H9 (cell line): ENCODE results near the gene LLCFC1. TPM values are rescaled to one million over a fixed set of nuclear protein-coding genes. Genes with fewer than 3 reads are reported as not detected.

Experiments
- DNase-seq: peaks from one replicate; pipeline ENCODE4 v3.0.0-alpha.2; 2017
- H2AFZ ChIP-seq: one replicate; pipeline ENCODE4 v1.6.1; 2013; ENCODE audit warnings: mild to moderate bottlenecking, low read length, control low read depth, moderate library complexity
- H2AK5ac ChIP-seq: 2 replicates; pipeline ENCODE4 v1.6.1; 2013; ENCODE audit warnings: low read length, control low read depth, mixed read lengths; ENCODE audit not compliant: insufficient read length
- H2BK120ac ChIP-seq: one replicate; pipeline ENCODE4 v1.6.1; 2013; ENCODE audit warnings: low read depth, mild to moderate bottlenecking, low read length, control low read depth, inconsistent platforms; ENCODE audit not compliant: poor library complexity, severe bottlenecking
- H2BK12ac ChIP-seq: 2 replicates; pipeline ENCODE4 v1.6.1; 2013; ENCODE audit warnings: low read length, control low read depth, mixed read lengths, low read depth; ENCODE audit not compliant: insufficient read length
- H2BK15ac ChIP-seq: 2 replicates; pipeline ENCODE4 v1.6.1; 2013; ENCODE audit warnings: low read depth, low read length, control low read depth
- H2BK20ac ChIP-seq: one replicate; pipeline ENCODE4 v1.6.1; 2013; ENCODE audit warnings: low read depth, mild to moderate bottlenecking, low read length, control low read depth, inconsistent platforms; ENCODE audit not compliant: poor library complexity, severe bottlenecking
- H2BK5ac ChIP-seq: 2 replicates; pipeline ENCODE4 v1.6.1; 2013; ENCODE audit warnings: low read length, control low read depth, mixed read lengths; ENCODE audit not compliant: insufficient read length
- H3K14ac ChIP-seq: 2 replicates; pipeline ENCODE4 v1.6.1; 2013; ENCODE audit warnings: low read length, control low read depth; ENCODE audit not compliant: insufficient read depth
- H3K18ac ChIP-seq: 2 replicates; pipeline ENCODE4 v1.6.1; 2013; ENCODE audit warnings: low read depth, mild to moderate bottlenecking, mixed read lengths, low read length, control low read depth; ENCODE audit not compliant: insufficient read length
- H3K23ac ChIP-seq: 2 replicates; pipeline ENCODE4 v1.6.1; 2013; ENCODE audit warnings: low read length, control low read depth, mixed read lengths, low read depth; ENCODE audit not compliant: insufficient read length
- H3K23me2 ChIP-seq: 2 replicates; pipeline ENCODE4 v1.6.1; 2013; ENCODE audit warnings: low read depth, mild to moderate bottlenecking, mixed read lengths, low read length, control low read depth; ENCODE audit not compliant: insufficient read length, poor library complexity, severe bottlenecking
- H3K27ac ChIP-seq: 2 replicates; pipeline ENCODE4 v1.5.1; 2013; ENCODE audit warnings: low read length, control low read depth, mixed read lengths, low read depth; ENCODE audit not compliant: insufficient read length
- H3K27me3 ChIP-seq: 2 replicates; pipeline ENCODE4 v1.6.1; 2013; ENCODE audit warnings: low read length, control low read depth, inconsistent platforms; ENCODE audit not compliant: insufficient read depth
- H3K4ac ChIP-seq: 2 replicates; pipeline ENCODE4 v1.6.1; 2013; ENCODE audit warnings: low read depth, mild to moderate bottlenecking, control low read depth, inconsistent platforms, low read length, moderate library complexity
- H3K4me1 ChIP-seq: 2 replicates; pipeline ENCODE4 v1.6.1; 2013; ENCODE audit warnings: low read length, control low read depth, inconsistent platforms; ENCODE audit not compliant: insufficient read depth
- H3K4me2 ChIP-seq: 2 replicates; pipeline ENCODE4 v1.6.1; 2013; ENCODE audit warnings: low read length, control low read depth, mixed read lengths; ENCODE audit not compliant: insufficient read length, insufficient read depth
- H3K56ac ChIP-seq: 2 replicates; pipeline ENCODE4 v1.6.1; 2013; ENCODE audit warnings: low read depth, mild to moderate bottlenecking, mixed read lengths, low read length, control low read depth; ENCODE audit not compliant: insufficient read length
- H3K79me1 ChIP-seq: 2 replicates; pipeline ENCODE4 v1.6.1; 2013; ENCODE audit warnings: low read depth, mild to moderate bottlenecking, moderate library complexity, low read length, control low read depth, inconsistent platforms; ENCODE audit not compliant: insufficient read depth, poor library complexity, severe bottlenecking
- H3K79me2 ChIP-seq: 2 replicates; pipeline ENCODE4 v1.6.1; 2013; ENCODE audit warnings: low read length, control low read depth, inconsistent platforms; ENCODE audit not compliant: insufficient read depth
- H3K9ac ChIP-seq: 2 replicates; pipeline ENCODE4 v1.6.1; 2013; ENCODE audit warnings: low read length, control low read depth, mixed read lengths; ENCODE audit not compliant: insufficient read length; ENCODE audit errors: extremely low read depth
- H3K9me3 ChIP-seq: one replicate; pipeline ENCODE4 v1.6.1; 2013; ENCODE audit warnings: low read depth, low read length, inconsistent platforms; ENCODE audit not compliant: control insufficient read depth
- H3T11ph ChIP-seq: one replicate; pipeline ENCODE4 v1.6.1; 2013; ENCODE audit warnings: mild to moderate bottlenecking, low read length, control low read depth, inconsistent platforms
- H4K20me1 ChIP-seq: one replicate; pipeline ENCODE4 v1.6.1; 2013; ENCODE audit not compliant: control insufficient read depth, insufficient read length, insufficient read depth
- H4K5ac ChIP-seq: 2 replicates; pipeline ENCODE4 v1.6.1; 2013; ENCODE audit warnings: low read depth, mild to moderate bottlenecking, mixed read lengths, low read length, control low read depth; ENCODE audit not compliant: insufficient read length
- H4K8ac ChIP-seq: replicated peaks from 2 replicates; pipeline ENCODE4 v1.6.1; 2013; ENCODE audit warnings: low read length, control low read depth, mixed read lengths, low read depth; ENCODE audit not compliant: insufficient read length
- H4K91ac ChIP-seq: 2 replicates; pipeline ENCODE4 v1.6.1; 2013; ENCODE audit warnings: low read depth, mild to moderate bottlenecking, moderate library complexity, mixed read lengths, low read length, control low read depth; ENCODE audit not compliant: insufficient read length
- H3K27ac Mint-ChIP-seq, 3 experiments: 2 replicates in 2 of 3; 3 replicates in 1 of 3; pipeline ENCODE4 v1.8.0; 2020 to 2021; ENCODE audit warnings: mixed read lengths in 3 of 3, mild to moderate bottlenecking in 1 of 3, moderate library complexity in 1 of 3
- H3K27me3 Mint-ChIP-seq: 2 replicates; pipeline ENCODE4 v1.8.0; 2021; ENCODE audit warnings: low read depth, mild to moderate bottlenecking, moderate library complexity, mixed read lengths
- H3K36me3 Mint-ChIP-seq, 3 experiments: 2 replicates in 2 of 3; 3 replicates in 1 of 3; pipeline ENCODE4 v1.8.0; 2020 to 2021; ENCODE audit warnings: low read depth in 3 of 3, mixed read lengths in 3 of 3; ENCODE audit not compliant: insufficient read depth in 1 of 3
- H3K4me1 Mint-ChIP-seq, 2 experiments: 2 replicates each; pipeline ENCODE4 v1.8.0; 2020; ENCODE audit warnings: mixed read lengths in 2 of 2
- H3K4me3 Mint-ChIP-seq, 2 experiments: 2 replicates in 1 of 2; 3 replicates in 1 of 2; pipeline ENCODE4 v1.8.0; 2020 to 2021; ENCODE audit warnings: mild to moderate bottlenecking in 2 of 2, mixed read lengths in 2 of 2, moderate library complexity in 1 of 2
- H3K9me3 Mint-ChIP-seq, 2 experiments: 2 replicates in 1 of 2; 3 replicates in 1 of 2; pipeline ENCODE4 v1.8.0; 2020; ENCODE audit warnings: mild to moderate bottlenecking in 2 of 2, mixed read lengths in 2 of 2, moderate library complexity in 1 of 2
- CTCF ChIP-seq: fragments of 200-600 bp; sonication (generic); conservative IDR thresholded peaks from 3 replicates; pipeline ENCODE4 v1.8.0; 2021; ENCODE audit warnings: antibody characterized with exemption, mild to moderate bottlenecking
- WGBS: extraction: QIAGEN DNeasy Blood & Tissue Kit; methylation state at CpG from one replicate; pipeline ENCODE4 v1.1.7; 2013; ENCODE audit warnings: missing lambda C conversion rate, low lambda C conversion rate, mixed read lengths; ENCODE audit not compliant: insufficient read length; ENCODE audit errors: extremely low coverage; 5-methylcytosine and 5-hydroxymethylcytosine counted together
- total RNA-seq: library from RNA; stranded (reverse); gene quantifications from 2 replicates; pipeline ENCODE4 v1.2.1, GENCODE V29; 2021

Gene LLCFC1
- total RNA-seq, 1 experiment from 2014 or later, result not detected

GRCh38 chr7:142913566-142913965, 25.7 kb upstream of the LLCFC1 start:
- Histone ChIP-seq H2AFZ (no peak overlapping the region), H3K9ac (no peak overlapping the region), H2AK5ac (no peak overlapping the region), H3K27me3 (no peaks in the 10 kb centered on the region), H3K9me3 (no peaks in the 10 kb centered on the region), H3K14ac (no peak overlapping the region), H3K4me2 (no peak overlapping the region), H3T11ph (no peak overlapping the region), H3K4me1 (no peaks in the 10 kb centered on the region), H3K23me2 (no peaks in the 10 kb centered on the region), H3K79me2 (no peaks in the 10 kb centered on the region), H3K79me1 (no peaks in the 10 kb centered on the region), H4K8ac (no peak overlapping the region), H4K91ac (no peak overlapping the region), H3K4ac (no peak overlapping the region), H2BK12ac (no peak overlapping the region), H3K23ac (no peak overlapping the region), H2BK15ac (no peak overlapping the region), H2BK20ac (no peak overlapping the region), H2BK120ac (no peak overlapping the region), H2BK5ac (no peak overlapping the region), H3K56ac (no peak overlapping the region), H3K18ac (no peak overlapping the region), H4K5ac (no peak overlapping the region), H3K27ac (no peak overlapping the region), H4K20me1 (no peaks in the 10 kb centered on the region)
- H3K27me3 Mint-ChIP-seq, result peaks cover 15% of the 10 kb centered on the region
- H3K4me1 Mint-ChIP-seq, result peaks cover 4 to 7% of the 10 kb centered on the region in 2 experiments
- H3K9me3 Mint-ChIP-seq, result 0 out of 5 replicates have a peak, but pooled peaks cover 0 to 3% of the 10 kb centered on the region in 2 experiments
- TF ChIP-seq CTCF, result no peak
- H3K27ac Mint-ChIP-seq, result no peak overlapping the region
- WGBS, result no CpG with 5 or more reads among the region's 2 CpGs
- DNase-seq, result no peak
- no peaks in the 10 kb centered on the region for H3K36me3 Mint-ChIP-seq
- no peak overlapping the region for H3K4me3 Mint-ChIP-seq
